WTC11 (cell line): Measurements from ENCODE around the gene CDCA7. TPM values are rescaled to one million over a fixed set of nuclear protein-coding genes. Genes with fewer than 3 reads are reported as not detected.

Source experiments
- ATAC-seq: fragments of 200-7000 bp; cut with Tn5 transposase; 2 replicates; pipeline ENCODE4 v1.10.0; 2021; ENCODE audit warnings: mild to moderate bottlenecking, moderate library complexity
- CTCF ChIA-PET: fragments of 300-600 bp; sonication (Branson Sonifier 250); formaldehyde crosslinking; loops from one replicate; lab custom pipeline; 2021; ENCODE audit warnings: antibody characterized with exemption; lab: Charles Lee
- POLR2A ChIA-PET: fragments of 350-600 bp; sonication (Branson Sonifier 250); formaldehyde crosslinking; loops from one replicate; lab custom pipeline; 2021; ENCODE audit warnings: antibody characterized with exemption; lab: Charles Lee
- DNase-seq: peaks from one replicate; pipeline ENCODE4 v3.0.0; 2021; ENCODE audit warnings: low spot score
- H3K27ac Mint-ChIP-seq: 2 replicates; pipeline ENCODE4 v1.8.0; 2021; ENCODE audit warnings: mixed read lengths
- H3K27me3 Mint-ChIP-seq: 2 replicates; pipeline ENCODE4 v1.8.0; 2021; ENCODE audit warnings: low read depth, mild to moderate bottlenecking, moderate library complexity, mixed read lengths
- H3K36me3 Mint-ChIP-seq: 2 replicates; pipeline ENCODE4 v1.8.0; 2021; ENCODE audit warnings: mixed read lengths
- H3K4me1 Mint-ChIP-seq: 2 replicates; pipeline ENCODE4 v1.8.0; 2022; ENCODE audit warnings: mixed read lengths
- H3K4me3 Mint-ChIP-seq: 2 replicates; pipeline ENCODE4 v1.8.0; 2021; ENCODE audit warnings: mild to moderate bottlenecking, moderate library complexity, mixed read lengths
- H3K9me3 Mint-ChIP-seq: 2 replicates; pipeline ENCODE4 v1.8.0; 2021; ENCODE audit warnings: mixed read lengths
- ATF1 ChIP-seq: sonication (generic); formaldehyde crosslinking; IDR thresholded peaks from 2 replicates; pipeline ENCODE4 v1.8.1; 2023; ENCODE audit warnings: mild to moderate bottlenecking, moderate library complexity, missing genetic modification reagents
- CREB1 ChIP-seq: sonication (generic); formaldehyde crosslinking; IDR thresholded peaks from 2 replicates; pipeline ENCODE4 v1.8.0; 2023; ENCODE audit warnings: mild to moderate bottlenecking, missing genetic modification reagents
- CREM ChIP-seq: sonication (generic); formaldehyde crosslinking; IDR thresholded peaks from 2 replicates; pipeline ENCODE4 v1.8.1; 2022; ENCODE audit warnings: mild to moderate bottlenecking, missing genetic modification reagents, moderate library complexity
- ELF4 ChIP-seq: sonication (generic); formaldehyde crosslinking; IDR thresholded peaks from 2 replicates; pipeline ENCODE4 v1.8.1; 2022; ENCODE audit warnings: low read depth, mild to moderate bottlenecking, moderate library complexity, missing genetic modification reagents
- EMX1 ChIP-seq: fragments of 250-450 bp; sonication (Bioruptor Pico); IDR thresholded peaks from 2 replicates; pipeline ENCODE4 v1.8.0; 2021; ENCODE audit warnings: mild to moderate bottlenecking
- ERG ChIP-seq: fragments of 250-450 bp; sonication (Bioruptor Pico); IDR thresholded peaks from 2 replicates; pipeline ENCODE4 v1.8.0; 2021; ENCODE audit warnings: mild to moderate bottlenecking
- ETV6 ChIP-seq: sonication (generic); formaldehyde crosslinking; IDR thresholded peaks from 2 replicates; pipeline ENCODE4 v1.8.1; 2022; ENCODE audit warnings: mild to moderate bottlenecking, missing genetic modification reagents
- FOXP1 ChIP-seq: sonication (generic); formaldehyde crosslinking; IDR thresholded peaks from 2 replicates; pipeline ENCODE4 v1.8.0; 2022; ENCODE audit warnings: missing genetic modification reagents, mild to moderate bottlenecking, moderate library complexity, borderline replicate concordance
- HMGA2 ChIP-seq: fragments of 250-450 bp; sonication (Bioruptor Pico); IDR thresholded peaks from 2 replicates; pipeline ENCODE4 v1.4.0; 2021; ENCODE audit warnings: mild to moderate bottlenecking, moderate library complexity
- MLX ChIP-seq: sonication (generic); formaldehyde crosslinking; IDR thresholded peaks from 2 replicates; pipeline ENCODE4 v1.8.1; 2023; ENCODE audit warnings: mild to moderate bottlenecking, missing genetic modification reagents, moderate library complexity
- NFE2L1 ChIP-seq: sonication (generic); formaldehyde crosslinking; IDR thresholded peaks from 2 replicates; pipeline ENCODE4 v1.8.1; 2023; ENCODE audit warnings: missing genetic modification reagents
- NFYB ChIP-seq: sonication (generic); formaldehyde crosslinking; conservative IDR thresholded peaks from 2 replicates; pipeline ENCODE4 v1.8.0; 2022; ENCODE audit warnings: low read depth, missing genetic modification reagents
- OVOL2 ChIP-seq: fragments of 250-450 bp; sonication (Bioruptor Pico); IDR thresholded peaks from 2 replicates; pipeline ENCODE4 v1.9.0; 2021; ENCODE audit warnings: mild to moderate bottlenecking, borderline replicate concordance
- PRRX2 ChIP-seq: fragments of 250-450 bp; sonication (Bioruptor Pico); IDR thresholded peaks from 2 replicates; pipeline ENCODE4 v1.8.0; 2021; ENCODE audit warnings: mild to moderate bottlenecking
- SMAD3 ChIP-seq: sonication (generic); formaldehyde crosslinking; IDR thresholded peaks from 2 replicates; pipeline ENCODE4 v1.8.0; 2022; ENCODE audit warnings: missing genetic modification reagents, mild to moderate bottlenecking, borderline replicate concordance
- SMAD4 ChIP-seq: sonication (generic); formaldehyde crosslinking; IDR thresholded peaks from 2 replicates; pipeline ENCODE4 v1.8.0; 2022; ENCODE audit warnings: mild to moderate bottlenecking, missing genetic modification reagents
- TEAD4 ChIP-seq: sonication (generic); formaldehyde crosslinking; IDR thresholded peaks from 2 replicates; pipeline ENCODE4 v1.8.0; 2022; ENCODE audit warnings: mild to moderate bottlenecking, missing genetic modification reagents
- TP53 ChIP-seq: sonication (generic); formaldehyde crosslinking; IDR thresholded peaks from 2 replicates; pipeline ENCODE4 v1.8.1; 2023; ENCODE audit warnings: mild to moderate bottlenecking, missing genetic modification reagents
- ZNF416 ChIP-seq: fragments of 250-450 bp; sonication (Bioruptor Pico); IDR thresholded peaks from 2 replicates; pipeline ENCODE4 v1.9.0; 2021; ENCODE audit warnings: mild to moderate bottlenecking, inconsistent platforms
- total RNA-seq: library from RNA; stranded (reverse); gene quantifications from 3 replicates; pipeline ENCODE4 v1.2.3, GENCODE V29; 2021
- TF ChIP-seq, protein P1 (sequence below): sonication (generic); formaldehyde crosslinking; IDR thresholded peaks from 2 replicates; pipeline ENCODE4 v1.8.0; 2023; ENCODE audit warnings: missing genetic modification reagents
- TF ChIP-seq, protein P2 (sequence below): sonication (generic); formaldehyde crosslinking; IDR thresholded peaks from 2 replicates; pipeline ENCODE4 v1.8.0; 2022; ENCODE audit warnings: mild to moderate bottlenecking, missing genetic modification reagents
- TF ChIP-seq, protein P3 (sequence below): sonication (generic); formaldehyde crosslinking; IDR thresholded peaks from 2 replicates; pipeline ENCODE4 v1.8.1; 2022; ENCODE audit warnings: missing genetic modification reagents, borderline replicate concordance
- TF ChIP-seq, protein P4 (sequence below): fragments of 250-450 bp; sonication (Bioruptor Pico); IDR thresholded peaks from 2 replicates; pipeline ENCODE4 v2.1.2; 2022; ENCODE audit warnings: mild to moderate bottlenecking, moderate library complexity
- TF ChIP-seq, protein P5 (sequence below): fragments of 200-600 bp; IDR thresholded peaks from 2 replicates; pipeline ENCODE4 v1.8.0; 2022; ENCODE audit warnings: antibody characterized with exemption
- TF ChIP-seq, protein P6 (sequence below): sonication (generic); formaldehyde crosslinking; IDR thresholded peaks from 2 replicates; pipeline ENCODE4 v1.8.0; 2022; ENCODE audit warnings: mild to moderate bottlenecking, missing genetic modification reagents

CDCA7 gene
- total RNA-seq, 1 experiment from 2014 or later = 79.7 TPM

- TF ChIP-seq MLX (no peak), ERG (CRISPR knock-in tag) (no peak), ETV6 (no peak), TEAD4 (no peak), ATF1 (CRISPR knock-in tag) (no peak), NFYB (CRISPR knock-in tag) (no peak), FOXP1 (CRISPR knock-in tag) (no peak)
- TF ChIP-seq, protein P1, sequence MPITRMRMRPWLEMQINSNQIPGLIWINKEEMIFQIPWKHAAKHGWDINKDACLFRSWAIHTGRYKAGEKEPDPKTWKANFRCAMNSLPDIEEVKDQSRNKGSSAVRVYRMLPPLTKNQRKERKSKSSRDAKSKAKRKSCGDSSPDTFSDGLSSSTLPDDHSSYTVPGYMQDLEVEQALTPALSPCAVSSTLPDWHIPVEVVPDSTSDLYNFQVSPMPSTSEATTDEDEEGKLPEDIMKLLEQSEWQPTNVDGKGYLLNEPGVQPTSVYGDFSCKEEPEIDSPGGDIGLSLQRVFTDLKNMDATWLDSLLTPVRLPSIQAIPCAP (CRISPR knock-in tag) = no peak
- TF ChIP-seq, protein P2, sequence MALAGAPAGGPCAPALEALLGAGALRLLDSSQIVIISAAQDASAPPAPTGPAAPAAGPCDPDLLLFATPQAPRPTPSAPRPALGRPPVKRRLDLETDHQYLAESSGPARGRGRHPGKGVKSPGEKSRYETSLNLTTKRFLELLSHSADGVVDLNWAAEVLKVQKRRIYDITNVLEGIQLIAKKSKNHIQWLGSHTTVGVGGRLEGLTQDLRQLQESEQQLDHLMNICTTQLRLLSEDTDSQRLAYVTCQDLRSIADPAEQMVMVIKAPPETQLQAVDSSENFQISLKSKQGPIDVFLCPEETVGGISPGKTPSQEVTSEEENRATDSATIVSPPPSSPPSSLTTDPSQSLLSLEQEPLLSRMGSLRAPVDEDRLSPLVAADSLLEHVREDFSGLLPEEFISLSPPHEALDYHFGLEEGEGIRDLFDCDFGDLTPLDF (CRISPR knock-in tag) = no peak
- TF ChIP-seq, protein P3, sequence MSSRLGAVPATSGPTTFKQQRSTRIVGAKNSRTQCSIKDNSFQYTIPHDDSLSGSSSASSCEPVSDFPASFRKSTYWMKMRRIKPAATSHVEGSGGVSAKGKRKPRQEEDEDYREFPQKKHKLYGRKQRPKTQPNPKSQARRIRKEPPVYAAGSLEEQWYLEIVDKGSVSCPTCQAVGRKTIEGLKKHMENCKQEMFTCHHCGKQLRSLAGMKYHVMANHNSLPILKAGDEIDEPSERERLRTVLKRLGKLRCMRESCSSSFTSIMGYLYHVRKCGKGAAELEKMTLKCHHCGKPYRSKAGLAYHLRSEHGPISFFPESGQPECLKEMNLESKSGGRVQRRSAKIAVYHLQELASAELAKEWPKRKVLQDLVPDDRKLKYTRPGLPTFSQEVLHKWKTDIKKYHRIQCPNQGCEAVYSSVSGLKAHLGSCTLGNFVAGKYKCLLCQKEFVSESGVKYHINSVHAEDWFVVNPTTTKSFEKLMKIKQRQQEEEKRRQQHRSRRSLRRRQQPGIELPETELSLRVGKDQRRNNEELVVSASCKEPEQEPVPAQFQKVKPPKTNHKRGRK (CRISPR knock-in tag) = no peak
Observed at GRCh38 chr2:173394091-173394974, 39.7 kb downstream of the CDCA7 start (continued).

DNA sequence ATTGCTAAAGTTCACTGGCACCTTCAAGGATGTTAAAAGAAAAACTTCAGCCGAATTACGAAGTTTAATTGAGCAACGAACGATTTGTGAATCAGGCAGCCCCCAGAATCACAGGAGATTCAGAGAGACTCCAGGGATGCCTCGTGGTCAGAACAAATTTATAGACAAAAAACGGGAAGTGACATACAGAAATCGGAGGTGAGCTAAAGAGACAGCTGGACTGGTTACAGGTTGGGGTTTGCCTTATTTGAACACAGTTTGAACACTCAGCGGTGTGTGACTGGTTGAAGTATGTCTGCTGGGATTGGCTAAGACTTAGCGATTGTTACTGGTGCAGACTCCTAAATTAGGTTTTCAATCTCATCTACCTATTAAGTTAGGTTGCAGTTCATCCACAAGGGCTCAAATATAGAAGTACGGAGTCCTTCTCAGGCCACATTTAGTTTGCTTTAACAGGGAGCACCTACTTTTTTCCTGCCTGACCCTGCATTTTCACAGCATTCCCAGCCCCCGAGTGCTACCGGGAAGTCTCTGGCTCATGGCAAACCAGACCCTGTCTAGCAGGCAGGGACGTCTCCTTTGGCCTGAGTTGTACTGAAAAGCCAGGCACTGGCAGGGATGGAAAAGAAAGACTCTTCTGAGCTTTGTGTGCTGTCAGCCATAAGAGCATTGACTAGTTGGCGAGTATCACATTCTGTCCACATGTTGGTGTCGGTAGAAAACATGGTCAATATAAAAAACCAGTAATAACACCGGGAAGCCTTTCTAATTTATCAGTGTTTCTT is 41.1 kb downstream of the CDCA7 start:
- Mint-ChIP-seq H3K4me3 (no peak overlapping the region), H3K4me1 (peaks cover 55% of the 10 kb centered on the region), H3K36me3 (no peaks in the 10 kb centered on the region), H3K27ac (no peak overlapping the region), H3K27me3 (no peaks in the 10 kb centered on the region), H3K9me3 (no peaks in the 10 kb centered on the region)
- DNase-seq (no peak), ATAC-seq (no peak)
- ChIA-PET POLR2A (no interaction called here), CTCF (no interaction called here)
- TF ChIP-seq, protein P3 (CRISPR knock-in tag) = no peak
- TF ChIP-seq TP53 (CRISPR knock-in tag) (no peak), ATF1 (CRISPR knock-in tag) (no peak), NFE2L1 (CRISPR knock-in tag) (no peak), CREB1 (CRISPR knock-in tag) (no peak), CREM (no peak), EMX1 (no peak), HMGA2 (no peak), SMAD4 (CRISPR knock-in tag) (no peak), SMAD3 (CRISPR knock-in tag) (no peak), PRRX2 (CRISPR knock-in tag) (no peak), ELF4 (CRISPR knock-in tag) (no peak), ZNF416 (CRISPR knock-in tag) (no peak), OVOL2 (CRISPR knock-in tag) (no peak)
- TF ChIP-seq, protein P4, sequence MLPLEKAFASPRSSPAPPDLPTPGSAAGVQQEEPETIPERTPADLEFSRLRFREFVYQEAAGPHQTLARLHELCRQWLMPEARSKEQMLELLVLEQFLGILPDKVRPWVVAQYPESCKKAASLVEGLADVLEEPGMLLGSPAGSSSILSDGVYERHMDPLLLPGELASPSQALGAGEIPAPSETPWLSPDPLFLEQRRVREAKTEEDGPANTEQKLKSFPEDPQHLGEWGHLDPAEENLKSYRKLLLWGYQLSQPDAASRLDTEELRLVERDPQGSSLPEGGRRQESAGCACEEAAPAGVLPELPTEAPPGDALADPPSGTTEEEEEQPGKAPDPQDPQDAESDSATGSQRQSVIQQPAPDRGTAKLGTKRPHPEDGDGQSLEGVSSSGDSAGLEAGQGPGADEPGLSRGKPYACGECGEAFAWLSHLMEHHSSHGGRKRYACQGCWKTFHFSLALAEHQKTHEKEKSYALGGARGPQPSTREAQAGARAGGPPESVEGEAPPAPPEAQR (CRISPR knock-in tag) = no peak
- TF ChIP-seq, protein P5, sequence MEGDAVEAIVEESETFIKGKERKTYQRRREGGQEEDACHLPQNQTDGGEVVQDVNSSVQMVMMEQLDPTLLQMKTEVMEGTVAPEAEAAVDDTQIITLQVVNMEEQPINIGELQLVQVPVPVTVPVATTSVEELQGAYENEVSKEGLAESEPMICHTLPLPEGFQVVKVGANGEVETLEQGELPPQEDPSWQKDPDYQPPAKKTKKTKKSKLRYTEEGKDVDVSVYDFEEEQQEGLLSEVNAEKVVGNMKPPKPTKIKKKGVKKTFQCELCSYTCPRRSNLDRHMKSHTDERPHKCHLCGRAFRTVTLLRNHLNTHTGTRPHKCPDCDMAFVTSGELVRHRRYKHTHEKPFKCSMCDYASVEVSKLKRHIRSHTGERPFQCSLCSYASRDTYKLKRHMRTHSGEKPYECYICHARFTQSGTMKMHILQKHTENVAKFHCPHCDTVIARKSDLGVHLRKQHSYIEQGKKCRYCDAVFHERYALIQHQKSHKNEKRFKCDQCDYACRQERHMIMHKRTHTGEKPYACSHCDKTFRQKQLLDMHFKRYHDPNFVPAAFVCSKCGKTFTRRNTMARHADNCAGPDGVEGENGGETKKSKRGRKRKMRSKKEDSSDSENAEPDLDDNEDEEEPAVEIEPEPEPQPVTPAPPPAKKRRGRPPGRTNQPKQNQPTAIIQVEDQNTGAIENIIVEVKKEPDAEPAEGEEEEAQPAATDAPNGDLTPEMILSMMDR = no peak
- TF ChIP-seq, protein P6, sequence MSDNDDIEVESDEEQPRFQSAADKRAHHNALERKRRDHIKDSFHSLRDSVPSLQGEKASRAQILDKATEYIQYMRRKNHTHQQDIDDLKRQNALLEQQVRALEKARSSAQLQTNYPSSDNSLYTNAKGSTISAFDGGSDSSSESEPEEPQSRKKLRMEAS (CRISPR knock-in tag) = no peak
